ENCODE measurements around the gene LRP1B. TPM values are rescaled to one million over a fixed set of nuclear protein-coding genes. Genes with fewer than 3 reads are reported as not detected.

LRP1B gene
- total RNA-seq, 1 experiment from 2014 or later: 0.52 TPM

DNA sequence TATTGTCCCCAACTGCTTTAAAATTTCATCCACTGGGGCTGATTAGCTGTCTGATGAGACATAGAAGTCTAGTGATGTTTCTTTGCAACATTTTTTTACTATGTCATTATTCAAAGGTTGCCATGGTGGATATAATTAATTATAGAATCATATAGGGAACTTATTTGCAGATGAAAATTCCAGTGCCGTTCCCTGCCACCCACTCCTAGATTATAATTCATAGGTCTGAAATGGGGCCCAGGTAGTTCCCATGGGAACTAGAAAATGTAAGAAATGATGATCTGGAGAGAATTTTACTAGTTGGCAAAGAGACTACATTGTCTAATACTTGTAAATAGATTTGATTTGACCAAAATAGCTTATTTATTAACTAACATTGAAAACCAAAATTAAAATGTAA is 1854.2 kb downstream of the LRP1B start:
- peaks cover 5% of the 10 kb centered on the region for H3K9me3 Mint-ChIP-seq
- ChIA-PET CTCF (no interaction called here), POLR2A (no interaction called here)
- peaks cover 3% of the 10 kb centered on the region; the same call in 1 of the 2 replicates for H3K36me3 Mint-ChIP-seq
- no peak for ATAC-seq
- no peak overlapping the region for H3K4me3 Mint-ChIP-seq
- H3K27ac Mint-ChIP-seq: no peak overlapping the region
- DNase-seq (ENCODE audit: low spot score): no peak
- H3K27me3 Mint-ChIP-seq (ENCODE audit: low read depth): no peaks in the 10 kb centered on the region
- TF ChIP-seq JUN (CRISPR knock-in tag; IDR thresholded peaks at IDR 0.05): no peak
- no peak for TF ChIP-seq SMAD4 (CRISPR knock-in tag; IDR thresholded peaks at IDR 0.05)
- no peak for TF ChIP-seq GTF2I (CRISPR knock-in tag; conservative IDR thresholded peaks at IDR 0.05)
- no peak for TF ChIP-seq NR2C2 (CRISPR knock-in tag; IDR thresholded peaks at IDR 0.05)
- no peak for TF ChIP-seq PRRX2 (CRISPR knock-in tag; IDR thresholded peaks at IDR 0.05)
- no peak for TF ChIP-seq ZNF532 (CRISPR knock-in tag; IDR thresholded peaks at IDR 0.05; ENCODE audit: borderline replicate concordance)
- no peak for TF ChIP-seq HMGXB4 (CRISPR knock-in tag; IDR thresholded peaks at IDR 0.05)
- TF ChIP-seq, protein P1, sequence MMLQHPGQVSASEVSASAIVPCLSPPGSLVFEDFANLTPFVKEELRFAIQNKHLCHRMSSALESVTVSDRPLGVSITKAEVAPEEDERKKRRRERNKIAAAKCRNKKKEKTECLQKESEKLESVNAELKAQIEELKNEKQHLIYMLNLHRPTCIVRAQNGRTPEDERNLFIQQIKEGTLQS (CRISPR knock-in tag; conservative IDR thresholded peaks at IDR 0.05): no peak
- no peak for TF ChIP-seq AFF4 (CRISPR knock-in tag; IDR thresholded peaks at IDR 0.05; ENCODE audit: borderline replicate concordance)
- TF ChIP-seq PREB (CRISPR knock-in tag; IDR thresholded peaks at IDR 0.05; ENCODE audit: borderline replicate concordance): no peak
- TF ChIP-seq ZNF232 (CRISPR knock-in tag; IDR thresholded peaks at IDR 0.05): no peak
- no peak for TF ChIP-seq RELA (CRISPR knock-in tag; IDR thresholded peaks at IDR 0.05; ENCODE audit: borderline replicate concordance)
- TF ChIP-seq E2F1 (CRISPR knock-in tag; IDR thresholded peaks at IDR 0.05): no peak
- TF ChIP-seq SOX15 (CRISPR knock-in tag; IDR thresholded peaks at IDR 0.05): no peak
- TF ChIP-seq, protein P2, sequence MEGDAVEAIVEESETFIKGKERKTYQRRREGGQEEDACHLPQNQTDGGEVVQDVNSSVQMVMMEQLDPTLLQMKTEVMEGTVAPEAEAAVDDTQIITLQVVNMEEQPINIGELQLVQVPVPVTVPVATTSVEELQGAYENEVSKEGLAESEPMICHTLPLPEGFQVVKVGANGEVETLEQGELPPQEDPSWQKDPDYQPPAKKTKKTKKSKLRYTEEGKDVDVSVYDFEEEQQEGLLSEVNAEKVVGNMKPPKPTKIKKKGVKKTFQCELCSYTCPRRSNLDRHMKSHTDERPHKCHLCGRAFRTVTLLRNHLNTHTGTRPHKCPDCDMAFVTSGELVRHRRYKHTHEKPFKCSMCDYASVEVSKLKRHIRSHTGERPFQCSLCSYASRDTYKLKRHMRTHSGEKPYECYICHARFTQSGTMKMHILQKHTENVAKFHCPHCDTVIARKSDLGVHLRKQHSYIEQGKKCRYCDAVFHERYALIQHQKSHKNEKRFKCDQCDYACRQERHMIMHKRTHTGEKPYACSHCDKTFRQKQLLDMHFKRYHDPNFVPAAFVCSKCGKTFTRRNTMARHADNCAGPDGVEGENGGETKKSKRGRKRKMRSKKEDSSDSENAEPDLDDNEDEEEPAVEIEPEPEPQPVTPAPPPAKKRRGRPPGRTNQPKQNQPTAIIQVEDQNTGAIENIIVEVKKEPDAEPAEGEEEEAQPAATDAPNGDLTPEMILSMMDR (IDR thresholded peaks at IDR 0.05): no peak
- TF ChIP-seq NFATC4 (CRISPR knock-in tag; IDR thresholded peaks at IDR 0.05): no peak
- no peak for TF ChIP-seq ZNF416 (CRISPR knock-in tag; IDR thresholded peaks at IDR 0.05)
- H3K4me1 Mint-ChIP-seq: peaks cover 12% of the 10 kb centered on the region

Data from WTC11 (cell line).